Amniotic stem cell (primary cell): ENCODE data around the gene ARHGAP23.
"Not testable (repeated sequence)": the region's sequence is repeated elsewhere in the genome, so short reads cannot be mapped to it uniquely, and the experiment has no call there.

ENCODE experiments used
- DNase-seq: peaks from one replicate; lab custom pipeline; 2025; lab: John Stamatoyannopoulos, UW

ARHGAP23 gene

GRCh38 chr17:38421871-38422827, 6.1 kb upstream of the ARHGAP23 start:
- no peak for DNase-seq

DNA sequence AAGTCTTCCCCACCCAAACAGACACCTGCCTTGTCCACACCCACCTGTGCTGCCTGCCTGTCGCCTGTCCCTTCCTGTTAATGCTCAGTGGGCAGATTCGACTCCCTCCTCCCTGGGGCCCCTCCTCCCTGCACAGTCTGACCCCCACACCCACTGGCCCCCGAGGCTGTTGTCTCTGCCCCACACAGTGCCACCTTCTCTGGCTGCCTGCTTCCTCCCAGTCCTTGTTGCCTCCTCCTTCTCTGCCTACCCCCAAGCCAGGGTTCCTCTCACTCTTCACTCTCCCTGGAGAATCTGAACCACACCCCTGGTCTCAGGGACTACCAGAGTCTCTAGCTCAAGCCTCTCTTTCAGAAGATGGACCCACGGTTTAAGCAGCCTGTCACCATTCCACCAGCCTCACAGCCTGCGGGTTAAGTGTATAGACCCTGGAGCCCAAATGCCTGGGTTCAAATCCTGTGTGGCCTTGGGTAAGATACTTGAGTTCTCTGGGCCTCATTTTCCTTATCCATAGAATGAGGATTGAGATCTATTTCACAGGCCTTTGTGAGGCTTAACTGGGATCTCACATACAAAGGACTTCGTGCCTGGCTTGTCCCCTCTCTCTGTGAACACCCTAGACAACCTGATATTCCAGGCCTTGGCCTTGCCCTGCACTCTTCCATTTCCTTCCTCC, 3.8 kb upstream of the ARHGAP23 start:
- no peak for DNase-seq

DNA sequence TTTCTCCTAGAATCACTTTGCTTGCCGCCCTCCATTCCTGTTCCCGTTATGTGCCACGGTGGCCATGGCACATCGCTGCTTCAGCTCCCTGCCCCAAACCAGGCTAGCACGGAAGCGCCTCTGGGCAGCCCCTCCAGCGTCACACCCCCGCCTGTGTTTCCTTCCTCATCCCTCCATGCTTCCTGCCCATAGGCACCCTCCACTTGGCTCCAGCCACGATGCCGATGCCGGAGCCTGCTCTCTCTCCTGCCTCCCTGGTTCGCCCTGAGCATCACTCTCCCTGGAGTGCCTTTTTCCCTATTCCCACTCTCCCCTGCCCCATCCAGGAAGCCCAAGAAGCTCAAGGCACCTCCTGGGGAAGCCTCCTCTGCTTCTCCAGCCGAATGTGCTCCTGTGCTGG, 3.2 kb upstream of the ARHGAP23 start:
- no peak for DNase-seq

DNA sequence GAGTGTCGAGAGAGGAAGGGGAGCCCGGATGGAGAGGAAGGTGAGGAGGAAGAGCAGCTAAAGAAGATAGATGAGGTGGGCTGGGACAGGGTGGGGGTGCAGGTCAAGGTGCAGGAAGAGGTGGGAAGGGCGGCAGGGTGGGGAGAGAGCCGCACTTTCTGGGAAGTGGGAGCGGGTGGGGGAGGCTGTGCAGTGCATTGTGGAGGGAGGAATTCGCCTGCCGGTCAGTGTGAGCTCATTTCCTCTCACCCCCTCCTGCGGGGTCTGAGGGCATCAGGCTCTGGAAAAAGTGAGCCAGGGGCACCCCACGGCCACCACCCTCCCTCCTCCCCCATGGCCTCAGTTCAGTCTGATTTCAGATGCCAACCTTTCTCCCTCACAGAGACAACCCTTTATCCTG, 2.5 kb upstream of the ARHGAP23 start:
- DNase-seq, result no peak

DNA sequence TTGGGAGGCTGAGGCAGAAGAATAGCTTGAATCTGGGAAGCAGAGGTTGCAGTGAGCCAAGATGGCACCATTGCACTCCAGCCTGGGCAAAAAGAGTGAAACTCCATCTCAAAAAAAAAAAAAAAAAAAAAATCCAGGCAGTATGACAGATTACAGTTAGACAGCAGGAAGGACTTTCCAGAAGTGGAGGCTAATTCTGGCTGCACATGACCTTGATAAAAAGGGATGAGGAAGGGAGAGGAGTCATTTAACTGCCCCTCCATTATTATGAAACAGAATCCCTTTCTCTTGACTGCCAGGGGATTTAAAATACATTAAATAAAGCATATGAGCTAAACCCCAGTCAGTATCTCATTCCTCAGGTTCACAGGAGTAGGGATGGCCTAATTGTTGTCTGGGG, 1.8 kb upstream of the ARHGAP23 start:
- DNase-seq, result no peak

DNA sequence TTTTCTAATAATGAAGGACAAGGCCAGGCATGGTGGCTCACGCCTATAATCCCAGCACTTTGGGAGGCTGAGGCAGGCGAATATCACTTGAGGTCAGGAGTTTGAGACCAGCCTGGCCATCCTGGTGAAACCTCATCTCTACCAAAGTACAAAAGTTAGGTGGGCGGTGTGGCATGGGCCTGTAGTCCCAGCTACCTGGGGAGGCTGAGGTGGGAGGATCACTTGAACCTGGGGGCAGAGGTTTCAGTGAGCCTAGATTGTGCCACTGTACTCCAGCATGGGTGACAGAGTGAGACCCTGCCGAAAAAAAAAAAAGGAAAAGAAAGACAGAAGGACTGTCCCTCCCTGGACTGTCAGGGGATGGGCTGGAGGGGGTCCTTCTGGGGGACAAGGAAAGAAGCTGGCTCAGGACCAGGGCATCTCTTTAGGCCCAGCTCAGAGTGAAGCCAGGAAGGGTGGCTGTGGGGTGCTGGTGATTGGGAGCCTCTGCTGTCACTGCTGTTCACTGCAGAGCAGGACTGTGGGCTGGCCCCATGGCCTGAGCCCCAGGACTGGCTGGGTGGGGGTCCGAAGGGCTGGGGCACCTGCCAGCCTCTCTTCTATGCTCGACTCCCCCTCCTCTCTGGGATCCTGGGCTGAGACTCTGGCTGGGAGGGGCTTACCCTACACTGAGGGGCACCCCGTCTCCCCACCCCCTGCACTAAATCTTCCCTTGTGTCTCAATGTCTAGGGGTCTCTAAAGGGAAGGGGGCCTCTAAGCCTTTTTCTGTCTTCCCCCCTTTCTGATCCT, 909 bp upstream of the ARHGAP23 start:
- DNase-seq, result no peak

- peak; percentile 32 for DNase-seq
These were observed 543 bp downstream of the ARHGAP23 start for GRCh38 chr17:38428643-38429371.

DNA sequence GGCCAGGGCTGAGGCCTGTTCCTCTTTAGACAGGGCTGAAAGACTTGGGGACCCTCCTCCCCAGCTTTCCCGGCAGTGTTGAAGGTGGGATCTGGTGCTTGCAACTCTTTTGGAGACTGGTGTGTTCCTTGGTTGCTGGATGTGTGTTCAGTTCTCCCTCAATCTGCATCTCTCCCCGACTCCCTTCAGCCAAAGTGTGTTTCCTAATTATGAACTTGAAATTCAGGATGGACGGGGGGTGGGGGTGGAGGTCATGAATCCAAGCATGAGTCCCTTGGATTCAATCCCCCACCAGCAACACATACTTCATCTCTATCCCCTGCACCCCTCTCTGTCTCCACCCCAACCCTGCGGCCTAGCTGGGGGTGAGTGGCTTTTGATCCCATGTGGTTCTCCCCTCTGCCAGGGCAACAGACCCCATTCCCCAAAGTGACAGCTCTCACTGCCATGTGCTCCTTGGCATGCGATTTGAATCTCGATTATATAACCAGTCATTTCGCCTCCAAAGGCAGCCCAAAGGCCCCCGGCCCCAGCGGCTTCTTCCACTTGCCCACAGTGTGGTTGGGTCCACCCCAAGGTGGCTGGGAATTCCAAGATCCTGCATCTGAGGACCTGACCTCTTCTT, 1.3 kb downstream of the ARHGAP23 start:
- DNase-seq, result no peak

GRCh38 chr17:38430316-38430715, 2.1 kb downstream of the ARHGAP23 start:
- no peak for DNase-seq

DNA sequence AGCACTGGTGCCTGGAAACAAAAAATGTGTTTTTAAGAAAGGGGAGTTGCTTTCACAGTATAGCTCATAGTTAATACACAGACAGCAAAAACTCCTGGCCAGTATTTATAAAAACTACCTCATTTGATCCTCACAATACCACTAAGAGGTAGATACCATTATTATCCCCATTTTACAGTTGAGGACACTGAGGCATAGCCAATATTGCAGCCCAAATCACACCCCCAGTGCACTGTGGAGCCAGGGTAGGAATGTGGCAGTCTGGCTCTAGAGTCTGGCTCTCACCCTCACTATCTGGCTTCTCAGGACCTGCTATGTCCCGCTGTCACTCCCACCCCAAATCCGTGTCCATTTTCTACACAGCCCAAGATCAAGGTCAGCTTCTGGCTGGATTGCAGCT, 2.6 kb downstream of the ARHGAP23 start:
- no peak for DNase-seq

- no peak for DNase-seq
These were observed 3.3 kb downstream of the ARHGAP23 start for GRCh38 chr17:38431346-38432145.

DNA sequence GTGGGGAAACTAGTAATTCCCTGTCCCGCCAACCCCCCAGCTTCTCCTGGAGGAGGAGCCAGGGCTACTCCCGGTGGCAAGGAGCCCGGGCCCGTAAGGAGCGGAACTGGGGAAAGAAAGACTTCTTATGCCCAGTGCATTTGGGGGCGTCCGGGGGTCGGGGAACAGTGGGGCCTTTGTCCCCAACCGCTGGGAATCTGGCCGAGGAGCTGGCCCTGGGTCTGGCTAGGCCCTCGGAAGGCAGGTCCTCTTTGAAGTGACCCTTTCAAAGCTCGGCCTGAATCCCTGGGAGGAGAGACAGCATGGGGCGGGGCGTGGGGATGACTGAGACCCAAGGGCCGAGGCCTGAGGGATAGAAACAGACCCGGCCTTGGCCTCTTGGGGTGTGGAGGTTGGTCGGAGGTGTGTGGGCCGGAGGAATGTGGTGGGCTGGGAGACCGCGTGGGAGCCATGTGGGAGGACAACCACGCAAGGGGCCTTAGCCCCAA, 6.0 kb downstream of the ARHGAP23 start:
- DNase-seq, result no peak

DNA sequence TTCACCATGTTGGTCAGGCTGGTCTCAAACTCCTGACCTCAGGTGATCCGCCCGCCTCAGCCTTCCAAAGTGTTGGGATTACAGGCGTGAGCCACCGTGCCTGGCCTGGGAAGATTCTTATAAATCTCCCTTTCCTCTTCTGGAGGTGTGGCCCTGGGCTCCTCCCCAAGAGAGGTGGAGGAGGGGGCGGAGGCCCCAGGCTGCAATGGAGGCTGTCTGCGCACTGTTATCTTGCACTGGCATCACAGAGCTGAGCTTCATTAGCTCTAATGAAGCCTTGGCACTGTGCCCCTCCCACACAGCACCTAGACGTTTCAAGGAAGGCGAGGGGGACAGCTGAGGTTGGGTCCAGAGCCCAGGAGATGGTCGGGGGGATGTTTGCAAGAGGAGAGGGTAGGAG, 7.5 kb downstream of the ARHGAP23 start:
- no peak for DNase-seq

- DNase-seq, result no peak
These were observed 8.1 kb downstream of the ARHGAP23 start for GRCh38 chr17:38436386-38436785.

- DNase-seq, result not testable (repeated sequence)
These were observed 9.0 kb downstream of the ARHGAP23 start for GRCh38 chr17:38437313-38437712.

DNA sequence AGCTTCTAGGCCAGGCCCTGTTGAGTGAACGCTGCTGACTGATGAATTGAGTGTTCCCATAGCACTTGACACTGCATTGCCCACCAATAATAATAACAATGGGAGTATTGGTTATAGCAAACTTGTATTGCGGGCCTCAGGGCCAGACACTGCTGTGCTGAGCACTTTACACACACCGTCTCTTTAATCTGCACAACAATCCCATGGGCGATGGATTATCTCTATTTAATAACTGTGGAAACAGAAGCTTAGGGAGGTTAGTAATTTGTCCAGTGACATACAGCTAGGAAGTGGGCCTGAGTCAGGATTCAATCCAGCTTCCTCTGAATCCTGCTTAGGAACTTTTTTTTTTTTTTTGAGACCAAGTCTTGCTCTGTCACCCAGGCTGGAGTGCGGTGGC, 11.2 kb downstream of the ARHGAP23 start:
- DNase-seq, result no peak

GRCh38 chr17:38440614-38441397, 12.5 kb downstream of the ARHGAP23 start:
- DNase-seq, result no peak

DNA sequence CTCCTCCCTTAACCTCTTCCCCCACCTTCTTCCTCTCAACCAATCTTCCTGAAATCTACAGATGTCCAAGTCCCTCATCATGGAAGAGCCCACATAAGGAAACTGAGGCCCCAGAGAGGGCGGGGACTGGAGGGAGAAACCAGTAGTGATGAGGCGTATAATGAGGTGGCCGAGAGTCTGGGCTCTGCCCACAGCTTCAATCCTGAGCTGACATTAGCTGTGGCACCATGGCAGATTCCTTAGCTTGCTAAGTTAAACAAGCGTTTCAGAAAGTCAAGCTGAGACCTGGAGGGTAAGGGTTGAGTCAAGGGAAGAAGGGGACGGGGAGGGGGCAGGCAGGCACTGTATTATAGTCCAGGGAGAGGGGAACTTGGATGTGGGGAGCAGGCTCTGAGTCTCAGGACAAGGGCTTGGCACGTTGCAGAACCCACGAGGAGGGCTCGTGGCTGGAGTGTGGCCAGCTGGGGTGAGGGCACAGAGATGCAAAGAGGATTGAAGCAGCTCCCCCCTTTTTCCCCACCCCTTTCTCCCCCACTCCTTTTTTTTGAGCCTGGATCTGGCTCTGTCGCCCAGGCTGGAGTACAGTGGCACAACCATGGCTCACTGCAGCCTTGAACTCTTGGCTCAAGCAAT, 13.3 kb downstream of the ARHGAP23 start:
- DNase-seq, result no peak

GRCh38 chr17:38442548-38442947, 14.3 kb downstream of the ARHGAP23 start:
- DNase-seq, result no peak
